ENCODE measurements around the gene TMEM127.

Gene TMEM127

GRCh38 chr2:96207073-96207773 is 58.6 kb downstream of the TMEM127 start:
- no peak for TF ChIP-seq CTCF (conservative IDR thresholded peaks at IDR 0.05; ENCODE audit: low read depth)
- no peak for DNase-seq (ENCODE audit: low spot score)
- POLR2A ChIA-PET (ENCODE audit: low non-redundant PET), result no interaction called here
- CTCF ChIA-PET, result no interaction called here
- peak overlapping the region; percentile 96; the same call in 1 of the 2 replicates for H3K27ac ChIP-seq

- CTCF ChIA-PET, result no interaction called here
- H3K27ac ChIP-seq, result peak overlapping the region; percentile 75
- DNase-seq (ENCODE audit: low spot score), result peak; percentile 31
- TF ChIP-seq CTCF (conservative IDR thresholded peaks at IDR 0.05; ENCODE audit: low read depth), result no peak
- POLR2A ChIA-PET (ENCODE audit: low non-redundant PET), result no interaction called here
Observed at GRCh38 chr2:96205888-96206287, 59.9 kb downstream of the TMEM127 start.

GRCh38 chr2:96204836-96205624 is 60.8 kb downstream of the TMEM127 start:
- CTCF ChIA-PET, result interaction anchor here (0.6 to 1.5 kb wide), 2 partner anchors 55 to 262 kb away, joined by 3 to 4 read pairs; no protein-coding TSS in a partner anchor
- DNase-seq (ENCODE audit: low spot score), result no peak
- POLR2A ChIA-PET (ENCODE audit: low non-redundant PET), result interaction anchor here (0.5 kb wide), 1 partner anchor 21 kb away, joined by 5 read pairs; no protein-coding TSS in a partner anchor
- no peak for TF ChIP-seq CTCF (conservative IDR thresholded peaks at IDR 0.05; ENCODE audit: low read depth)
- no peak overlapping the region; the same call in 1 of the 2 replicates for H3K27ac ChIP-seq

GRCh38 chr2:96203130-96204028 is 62.4 kb downstream of the TMEM127 start:
- POLR2A ChIA-PET (ENCODE audit: low non-redundant PET), result no interaction called here
- peak overlapping the region; percentile 77 for H3K27ac ChIP-seq
- CTCF ChIA-PET, result interaction anchor here (0.7 to 0.8 kb wide), 2 partner anchors 181 to 212 kb away, joined by 3 to 4 read pairs; partner anchors contain the start of gene ANKRD36C

GRCh38 chr2:96202152-96202854 is 63.5 kb downstream of the TMEM127 start:
- DNase-seq (ENCODE audit: low spot score), result no peak
- ChIA-PET CTCF (no interaction called here), POLR2A (ENCODE audit: low non-redundant PET) (no interaction called here)
- no peak for TF ChIP-seq CTCF (conservative IDR thresholded peaks at IDR 0.05; ENCODE audit: low read depth)
- no peak overlapping the region for H3K27ac ChIP-seq

More at GRCh38 chr2:96203130-96204028, 62.4 kb downstream of the TMEM127 start:
- no peak for DNase-seq (ENCODE audit: low spot score)
- no peak for TF ChIP-seq CTCF (conservative IDR thresholded peaks at IDR 0.05; ENCODE audit: low read depth)
